WTC11 (cell line): ENCODE measurements around the gene KAZALD1. TPM values are rescaled to one million over a fixed set of nuclear protein-coding genes. Genes with fewer than 3 reads are reported as not detected.
A peak's percentile ranks its signal among the peaks of the same experiment; 100 is the strongest.

ENCODE experiments used
- ATAC-seq: fragments of 200-7000 bp; cut with Tn5 transposase; 2 replicates; pipeline ENCODE4 v1.10.0; 2021; ENCODE audit warnings: mild to moderate bottlenecking, moderate library complexity
- CTCF ChIA-PET: fragments of 300-600 bp; sonication (Branson Sonifier 250); formaldehyde crosslinking; loops from one replicate; lab custom pipeline; 2021; ENCODE audit warnings: antibody characterized with exemption; lab: Charles Lee
- POLR2A ChIA-PET: fragments of 350-600 bp; sonication (Branson Sonifier 250); formaldehyde crosslinking; loops from one replicate; lab custom pipeline; 2021; ENCODE audit warnings: antibody characterized with exemption; lab: Charles Lee
- DNase-seq: peaks from one replicate; pipeline ENCODE4 v3.0.0; 2021; ENCODE audit warnings: low spot score
- H3K27ac Mint-ChIP-seq: 2 replicates; pipeline ENCODE4 v1.8.0; 2021; ENCODE audit warnings: mixed read lengths
- H3K27me3 Mint-ChIP-seq: 2 replicates; pipeline ENCODE4 v1.8.0; 2021; ENCODE audit warnings: low read depth, mild to moderate bottlenecking, moderate library complexity, mixed read lengths
- H3K36me3 Mint-ChIP-seq: 2 replicates; pipeline ENCODE4 v1.8.0; 2021; ENCODE audit warnings: mixed read lengths
- H3K4me1 Mint-ChIP-seq: 2 replicates; pipeline ENCODE4 v1.8.0; 2022; ENCODE audit warnings: mixed read lengths
- H3K4me3 Mint-ChIP-seq: 2 replicates; pipeline ENCODE4 v1.8.0; 2021; ENCODE audit warnings: mild to moderate bottlenecking, moderate library complexity, mixed read lengths
- H3K9me3 Mint-ChIP-seq: 2 replicates; pipeline ENCODE4 v1.8.0; 2021; ENCODE audit warnings: mixed read lengths
- ELF4 ChIP-seq: sonication (generic); formaldehyde crosslinking; IDR thresholded peaks from 2 replicates; pipeline ENCODE4 v1.8.1; 2022; ENCODE audit warnings: low read depth, mild to moderate bottlenecking, moderate library complexity, missing genetic modification reagents
- FOXJ3 ChIP-seq: sonication (generic); formaldehyde crosslinking; IDR thresholded peaks from 2 replicates; pipeline ENCODE4 v1.9.0; 2021; ENCODE audit warnings: missing genetic modification reagents, mild to moderate bottlenecking, borderline replicate concordance
- JUN ChIP-seq: sonication (generic); formaldehyde crosslinking; IDR thresholded peaks from 2 replicates; pipeline ENCODE4 v1.8.0; 2023; ENCODE audit warnings: mild to moderate bottlenecking, missing genetic modification reagents
- TP53 ChIP-seq: sonication (generic); formaldehyde crosslinking; IDR thresholded peaks from 2 replicates; pipeline ENCODE4 v1.8.1; 2023; ENCODE audit warnings: mild to moderate bottlenecking, missing genetic modification reagents
- total RNA-seq: library from RNA; stranded (reverse); gene quantifications from 3 replicates; pipeline ENCODE4 v1.2.3, GENCODE V29; 2021
- TF ChIP-seq, protein P1 (sequence below): sonication (generic); formaldehyde crosslinking; IDR thresholded peaks from 2 replicates; pipeline ENCODE4 v1.8.0; 2023; ENCODE audit warnings: missing genetic modification reagents, mild to moderate bottlenecking, borderline replicate concordance
- TF ChIP-seq, protein P2 (sequence below): sonication (generic); formaldehyde crosslinking; IDR thresholded peaks from 2 replicates; pipeline ENCODE4 v1.8.0; 2022; ENCODE audit warnings: mild to moderate bottlenecking, missing genetic modification reagents
- TF ChIP-seq, protein P3 (sequence below): fragments of 200-600 bp; IDR thresholded peaks from 2 replicates; pipeline ENCODE4 v1.8.0; 2022; ENCODE audit warnings: antibody characterized with exemption
- TF ChIP-seq, protein P4 (sequence below): fragments of 250-450 bp; sonication (Bioruptor Pico); IDR thresholded peaks from 2 replicates; pipeline ENCODE4 v1.9.0; 2021; ENCODE audit warnings: mild to moderate bottlenecking, borderline replicate concordance

The KAZALD1 gene
- total RNA-seq, 1 experiment from 2014 or later = 19.2 TPM

DNA sequence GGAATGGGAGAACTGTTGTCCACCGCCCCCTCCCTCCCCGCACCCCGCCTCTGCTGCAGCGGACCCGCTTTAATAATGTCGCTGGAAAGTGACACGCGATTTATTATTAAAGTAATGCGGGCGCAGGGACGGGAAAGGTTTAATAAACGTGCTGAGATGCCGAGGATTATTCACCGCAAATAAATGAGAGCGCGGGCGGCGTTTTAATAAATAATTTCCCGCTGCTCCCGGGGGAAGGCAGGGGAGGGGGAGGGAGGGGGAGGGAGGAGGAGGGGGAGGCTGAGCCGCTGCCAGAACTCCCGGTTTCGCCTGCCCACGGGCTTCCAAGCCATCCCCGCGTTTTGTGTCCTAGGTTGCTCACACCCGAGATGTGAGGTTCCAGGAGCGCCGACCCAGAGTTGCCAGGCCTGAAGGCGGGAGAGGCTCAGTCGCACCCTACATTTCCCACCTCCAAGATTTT is 5.1 kb downstream of the KAZALD1 start:
- no peak for ATAC-seq
- POLR2A ChIA-PET = interaction anchor here (0.8 to 1.2 kb wide), 3 partner anchors 24 to 75 kb away, joined by 3 read pairs; no protein-coding TSS in a partner anchor
- H3K27ac Mint-ChIP-seq = no peak overlapping the region

More for the DNA sequence above, 5.1 kb downstream of the KAZALD1 start:
- Mint-ChIP-seq H3K27me3 (peaks cover 72% of the 10 kb centered on the region), H3K36me3 (no peaks in the 10 kb centered on the region), H3K9me3 (no peaks in the 10 kb centered on the region), H3K4me3 (peak overlapping the region; percentile 93), H3K4me1 (peaks cover 38% of the 10 kb centered on the region)
- TF ChIP-seq, protein P1, sequence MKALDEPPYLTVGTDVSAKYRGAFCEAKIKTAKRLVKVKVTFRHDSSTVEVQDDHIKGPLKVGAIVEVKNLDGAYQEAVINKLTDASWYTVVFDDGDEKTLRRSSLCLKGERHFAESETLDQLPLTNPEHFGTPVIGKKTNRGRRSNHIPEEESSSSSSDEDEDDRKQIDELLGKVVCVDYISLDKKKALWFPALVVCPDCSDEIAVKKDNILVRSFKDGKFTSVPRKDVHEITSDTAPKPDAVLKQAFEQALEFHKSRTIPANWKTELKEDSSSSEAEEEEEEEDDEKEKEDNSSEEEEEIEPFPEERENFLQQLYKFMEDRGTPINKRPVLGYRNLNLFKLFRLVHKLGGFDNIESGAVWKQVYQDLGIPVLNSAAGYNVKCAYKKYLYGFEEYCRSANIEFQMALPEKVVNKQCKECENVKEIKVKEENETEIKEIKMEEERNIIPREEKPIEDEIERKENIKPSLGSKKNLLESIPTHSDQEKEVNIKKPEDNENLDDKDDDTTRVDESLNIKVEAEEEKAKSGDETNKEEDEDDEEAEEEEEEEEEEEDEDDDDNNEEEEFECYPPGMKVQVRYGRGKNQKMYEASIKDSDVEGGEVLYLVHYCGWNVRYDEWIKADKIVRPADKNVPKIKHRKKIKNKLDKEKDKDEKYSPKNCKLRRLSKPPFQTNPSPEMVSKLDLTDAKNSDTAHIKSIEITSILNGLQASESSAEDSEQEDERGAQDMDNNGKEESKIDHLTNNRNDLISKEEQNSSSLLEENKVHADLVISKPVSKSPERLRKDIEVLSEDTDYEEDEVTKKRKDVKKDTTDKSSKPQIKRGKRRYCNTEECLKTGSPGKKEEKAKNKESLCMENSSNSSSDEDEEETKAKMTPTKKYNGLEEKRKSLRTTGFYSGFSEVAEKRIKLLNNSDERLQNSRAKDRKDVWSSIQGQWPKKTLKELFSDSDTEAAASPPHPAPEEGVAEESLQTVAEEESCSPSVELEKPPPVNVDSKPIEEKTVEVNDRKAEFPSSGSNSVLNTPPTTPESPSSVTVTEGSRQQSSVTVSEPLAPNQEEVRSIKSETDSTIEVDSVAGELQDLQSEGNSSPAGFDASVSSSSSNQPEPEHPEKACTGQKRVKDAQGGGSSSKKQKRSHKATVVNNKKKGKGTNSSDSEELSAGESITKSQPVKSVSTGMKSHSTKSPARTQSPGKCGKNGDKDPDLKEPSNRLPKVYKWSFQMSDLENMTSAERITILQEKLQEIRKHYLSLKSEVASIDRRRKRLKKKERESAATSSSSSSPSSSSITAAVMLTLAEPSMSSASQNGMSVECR (CRISPR knock-in tag) = no peak
- TF ChIP-seq TP53 (CRISPR knock-in tag) = no peak
- TF ChIP-seq, protein P2, sequence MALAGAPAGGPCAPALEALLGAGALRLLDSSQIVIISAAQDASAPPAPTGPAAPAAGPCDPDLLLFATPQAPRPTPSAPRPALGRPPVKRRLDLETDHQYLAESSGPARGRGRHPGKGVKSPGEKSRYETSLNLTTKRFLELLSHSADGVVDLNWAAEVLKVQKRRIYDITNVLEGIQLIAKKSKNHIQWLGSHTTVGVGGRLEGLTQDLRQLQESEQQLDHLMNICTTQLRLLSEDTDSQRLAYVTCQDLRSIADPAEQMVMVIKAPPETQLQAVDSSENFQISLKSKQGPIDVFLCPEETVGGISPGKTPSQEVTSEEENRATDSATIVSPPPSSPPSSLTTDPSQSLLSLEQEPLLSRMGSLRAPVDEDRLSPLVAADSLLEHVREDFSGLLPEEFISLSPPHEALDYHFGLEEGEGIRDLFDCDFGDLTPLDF (CRISPR knock-in tag) = no peak
- TF ChIP-seq, protein P3, sequence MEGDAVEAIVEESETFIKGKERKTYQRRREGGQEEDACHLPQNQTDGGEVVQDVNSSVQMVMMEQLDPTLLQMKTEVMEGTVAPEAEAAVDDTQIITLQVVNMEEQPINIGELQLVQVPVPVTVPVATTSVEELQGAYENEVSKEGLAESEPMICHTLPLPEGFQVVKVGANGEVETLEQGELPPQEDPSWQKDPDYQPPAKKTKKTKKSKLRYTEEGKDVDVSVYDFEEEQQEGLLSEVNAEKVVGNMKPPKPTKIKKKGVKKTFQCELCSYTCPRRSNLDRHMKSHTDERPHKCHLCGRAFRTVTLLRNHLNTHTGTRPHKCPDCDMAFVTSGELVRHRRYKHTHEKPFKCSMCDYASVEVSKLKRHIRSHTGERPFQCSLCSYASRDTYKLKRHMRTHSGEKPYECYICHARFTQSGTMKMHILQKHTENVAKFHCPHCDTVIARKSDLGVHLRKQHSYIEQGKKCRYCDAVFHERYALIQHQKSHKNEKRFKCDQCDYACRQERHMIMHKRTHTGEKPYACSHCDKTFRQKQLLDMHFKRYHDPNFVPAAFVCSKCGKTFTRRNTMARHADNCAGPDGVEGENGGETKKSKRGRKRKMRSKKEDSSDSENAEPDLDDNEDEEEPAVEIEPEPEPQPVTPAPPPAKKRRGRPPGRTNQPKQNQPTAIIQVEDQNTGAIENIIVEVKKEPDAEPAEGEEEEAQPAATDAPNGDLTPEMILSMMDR = no peak
- TF ChIP-seq JUN = no peak
- no peak for TF ChIP-seq ELF4 (CRISPR knock-in tag)
- TF ChIP-seq, protein P4, sequence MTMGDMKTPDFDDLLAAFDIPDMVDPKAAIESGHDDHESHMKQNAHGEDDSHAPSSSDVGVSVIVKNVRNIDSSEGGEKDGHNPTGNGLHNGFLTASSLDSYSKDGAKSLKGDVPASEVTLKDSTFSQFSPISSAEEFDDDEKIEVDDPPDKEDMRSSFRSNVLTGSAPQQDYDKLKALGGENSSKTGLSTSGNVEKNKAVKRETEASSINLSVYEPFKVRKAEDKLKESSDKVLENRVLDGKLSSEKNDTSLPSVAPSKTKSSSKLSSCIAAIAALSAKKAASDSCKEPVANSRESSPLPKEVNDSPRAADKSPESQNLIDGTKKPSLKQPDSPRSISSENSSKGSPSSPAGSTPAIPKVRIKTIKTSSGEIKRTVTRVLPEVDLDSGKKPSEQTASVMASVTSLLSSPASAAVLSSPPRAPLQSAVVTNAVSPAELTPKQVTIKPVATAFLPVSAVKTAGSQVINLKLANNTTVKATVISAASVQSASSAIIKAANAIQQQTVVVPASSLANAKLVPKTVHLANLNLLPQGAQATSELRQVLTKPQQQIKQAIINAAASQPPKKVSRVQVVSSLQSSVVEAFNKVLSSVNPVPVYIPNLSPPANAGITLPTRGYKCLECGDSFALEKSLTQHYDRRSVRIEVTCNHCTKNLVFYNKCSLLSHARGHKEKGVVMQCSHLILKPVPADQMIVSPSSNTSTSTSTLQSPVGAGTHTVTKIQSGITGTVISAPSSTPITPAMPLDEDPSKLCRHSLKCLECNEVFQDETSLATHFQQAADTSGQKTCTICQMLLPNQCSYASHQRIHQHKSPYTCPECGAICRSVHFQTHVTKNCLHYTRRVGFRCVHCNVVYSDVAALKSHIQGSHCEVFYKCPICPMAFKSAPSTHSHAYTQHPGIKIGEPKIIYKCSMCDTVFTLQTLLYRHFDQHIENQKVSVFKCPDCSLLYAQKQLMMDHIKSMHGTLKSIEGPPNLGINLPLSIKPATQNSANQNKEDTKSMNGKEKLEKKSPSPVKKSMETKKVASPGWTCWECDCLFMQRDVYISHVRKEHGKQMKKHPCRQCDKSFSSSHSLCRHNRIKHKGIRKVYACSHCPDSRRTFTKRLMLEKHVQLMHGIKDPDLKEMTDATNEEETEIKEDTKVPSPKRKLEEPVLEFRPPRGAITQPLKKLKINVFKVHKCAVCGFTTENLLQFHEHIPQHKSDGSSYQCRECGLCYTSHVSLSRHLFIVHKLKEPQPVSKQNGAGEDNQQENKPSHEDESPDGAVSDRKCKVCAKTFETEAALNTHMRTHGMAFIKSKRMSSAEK (CRISPR knock-in tag) = no peak
- TF ChIP-seq FOXJ3 (CRISPR knock-in tag) = no peak
- CTCF ChIA-PET = interaction anchor here (0.6 to 15.0 kb wide), 17 partner anchors 12 to 147 kb away, joined by 3 to 405 read pairs (median 5); partner anchors contain the start of genes PDZD7, SEMA4G and SFXN3
- DNase-seq = no peak
